ENCODE measurements around the gene TBXAS1.

GRCh38 chr7:140009735-140010134 is 180.7 kb downstream of the TBXAS1 start:
- TF ChIP-seq CTCF (IDR thresholded peaks at IDR 0.05 in 4 of 5, conservative IDR thresholded peaks at IDR 0.05 in 1 of 5), result no peak
- TF ChIP-seq POLR2A (IDR thresholded peaks at IDR 0.05), result no peak

Measured in gastrocnemius medialis (tissue), 4 donors.